GM12801 (cell line): ENCODE data around the gene WDR76.

ENCODE experiments used
- TF ChIP-seq, protein P1 (sequence below): IDR thresholded peaks from one replicate; pipeline ENCODE4 v1.5.1; 2011; ENCODE audit warnings: control low read depth; ENCODE audit not compliant: insufficient read length; ENCODE audit errors: extremely low read depth

Gene WDR76

GRCh38 chr15:43794269-43795037 is 32.3 kb upstream of the WDR76 start:
- TF ChIP-seq, protein P1, sequence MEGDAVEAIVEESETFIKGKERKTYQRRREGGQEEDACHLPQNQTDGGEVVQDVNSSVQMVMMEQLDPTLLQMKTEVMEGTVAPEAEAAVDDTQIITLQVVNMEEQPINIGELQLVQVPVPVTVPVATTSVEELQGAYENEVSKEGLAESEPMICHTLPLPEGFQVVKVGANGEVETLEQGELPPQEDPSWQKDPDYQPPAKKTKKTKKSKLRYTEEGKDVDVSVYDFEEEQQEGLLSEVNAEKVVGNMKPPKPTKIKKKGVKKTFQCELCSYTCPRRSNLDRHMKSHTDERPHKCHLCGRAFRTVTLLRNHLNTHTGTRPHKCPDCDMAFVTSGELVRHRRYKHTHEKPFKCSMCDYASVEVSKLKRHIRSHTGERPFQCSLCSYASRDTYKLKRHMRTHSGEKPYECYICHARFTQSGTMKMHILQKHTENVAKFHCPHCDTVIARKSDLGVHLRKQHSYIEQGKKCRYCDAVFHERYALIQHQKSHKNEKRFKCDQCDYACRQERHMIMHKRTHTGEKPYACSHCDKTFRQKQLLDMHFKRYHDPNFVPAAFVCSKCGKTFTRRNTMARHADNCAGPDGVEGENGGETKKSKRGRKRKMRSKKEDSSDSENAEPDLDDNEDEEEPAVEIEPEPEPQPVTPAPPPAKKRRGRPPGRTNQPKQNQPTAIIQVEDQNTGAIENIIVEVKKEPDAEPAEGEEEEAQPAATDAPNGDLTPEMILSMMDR, result no peak

DNA sequence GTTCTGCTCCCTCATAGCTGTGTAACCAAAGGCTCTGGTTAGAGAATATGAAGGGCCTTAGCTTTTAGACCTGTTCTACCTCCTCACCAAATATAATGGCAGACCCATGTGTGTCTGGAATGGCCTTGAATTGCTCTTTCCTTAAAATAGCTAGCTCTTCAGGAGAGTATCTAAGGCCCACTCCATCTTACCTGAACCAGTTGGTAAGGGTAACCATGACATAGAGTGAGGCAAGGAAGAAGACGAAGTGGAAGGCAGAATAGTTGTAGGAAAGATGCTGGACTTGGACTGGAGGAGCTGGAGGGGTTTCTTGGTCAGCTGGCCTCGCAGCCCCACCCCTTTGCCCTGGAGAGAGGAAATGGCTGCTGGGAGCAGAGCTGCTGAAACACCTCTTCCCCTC is 31.6 kb upstream of the WDR76 start:
- TF ChIP-seq, protein P1, result no peak

GRCh38 chr15:43795997-43796396 is 30.8 kb upstream of the WDR76 start:
- TF ChIP-seq, protein P1, result no peak

DNA sequence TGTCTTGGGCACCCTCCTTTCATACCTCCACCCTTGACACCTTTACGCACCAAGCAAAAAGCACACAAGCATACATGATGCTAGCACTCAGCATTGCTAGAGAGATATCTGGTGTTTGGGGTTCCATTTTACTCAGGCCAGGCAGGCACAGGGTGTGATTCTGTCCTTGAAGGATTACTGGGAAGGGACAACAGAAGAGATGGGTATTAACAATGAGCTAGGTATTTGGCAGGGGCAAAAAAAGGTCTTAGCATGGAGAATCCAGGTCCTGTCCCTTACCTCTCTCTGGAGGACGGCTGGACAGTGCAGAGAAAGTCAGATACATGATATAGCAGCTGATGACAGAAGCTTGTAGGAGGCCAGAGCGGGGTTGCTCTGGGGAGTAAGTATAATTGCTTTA is 30.2 kb upstream of the WDR76 start:
- TF ChIP-seq, protein P1, result no peak

DNA sequence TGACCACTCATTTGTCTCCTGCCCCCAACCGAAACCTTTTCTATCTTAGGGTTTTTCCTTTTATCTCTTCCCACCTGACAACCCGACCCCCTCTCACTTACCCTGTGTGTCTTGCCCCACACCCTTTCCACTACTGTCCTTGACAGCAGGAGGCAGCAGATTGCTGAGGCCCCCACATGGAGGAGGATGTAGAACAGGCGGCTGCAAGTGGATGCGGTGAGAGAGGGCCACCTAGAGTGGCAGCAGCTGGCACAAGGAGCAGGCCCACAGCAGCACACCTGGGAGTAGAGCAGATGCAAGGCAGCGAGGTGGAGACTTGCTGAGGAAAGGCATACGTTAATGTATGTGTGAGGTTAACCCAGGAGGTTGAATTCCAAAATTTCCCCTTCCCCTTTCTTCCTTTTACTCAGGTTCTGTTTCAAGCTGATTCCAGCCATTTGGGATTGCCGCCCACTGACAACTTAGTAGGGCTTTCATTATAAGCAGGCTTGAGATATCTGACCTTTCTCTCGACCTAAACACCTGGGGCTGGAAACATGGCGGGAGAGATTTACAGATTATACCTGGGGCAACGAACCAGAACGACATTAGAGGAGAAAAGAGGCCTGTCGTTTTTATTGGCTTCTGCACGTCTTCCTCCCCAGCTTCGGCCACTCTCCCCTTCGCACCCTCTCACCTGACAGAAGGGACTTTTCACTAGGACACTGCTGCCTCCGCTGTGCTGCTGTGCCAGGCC is 27.4 kb upstream of the WDR76 start:
- TF ChIP-seq, protein P1, result no peak

- TF ChIP-seq, protein P1, result no peak
These were observed 26.9 kb upstream of the WDR76 start, which contains the start of gene SERINC4 for GRCh38 chr15:43799945-43800285. Gene SERINC4, minus strand, starts transcription at chr15:43800220. Its CDS starts 234 bp downstream, at chr15:43799986.

DNA sequence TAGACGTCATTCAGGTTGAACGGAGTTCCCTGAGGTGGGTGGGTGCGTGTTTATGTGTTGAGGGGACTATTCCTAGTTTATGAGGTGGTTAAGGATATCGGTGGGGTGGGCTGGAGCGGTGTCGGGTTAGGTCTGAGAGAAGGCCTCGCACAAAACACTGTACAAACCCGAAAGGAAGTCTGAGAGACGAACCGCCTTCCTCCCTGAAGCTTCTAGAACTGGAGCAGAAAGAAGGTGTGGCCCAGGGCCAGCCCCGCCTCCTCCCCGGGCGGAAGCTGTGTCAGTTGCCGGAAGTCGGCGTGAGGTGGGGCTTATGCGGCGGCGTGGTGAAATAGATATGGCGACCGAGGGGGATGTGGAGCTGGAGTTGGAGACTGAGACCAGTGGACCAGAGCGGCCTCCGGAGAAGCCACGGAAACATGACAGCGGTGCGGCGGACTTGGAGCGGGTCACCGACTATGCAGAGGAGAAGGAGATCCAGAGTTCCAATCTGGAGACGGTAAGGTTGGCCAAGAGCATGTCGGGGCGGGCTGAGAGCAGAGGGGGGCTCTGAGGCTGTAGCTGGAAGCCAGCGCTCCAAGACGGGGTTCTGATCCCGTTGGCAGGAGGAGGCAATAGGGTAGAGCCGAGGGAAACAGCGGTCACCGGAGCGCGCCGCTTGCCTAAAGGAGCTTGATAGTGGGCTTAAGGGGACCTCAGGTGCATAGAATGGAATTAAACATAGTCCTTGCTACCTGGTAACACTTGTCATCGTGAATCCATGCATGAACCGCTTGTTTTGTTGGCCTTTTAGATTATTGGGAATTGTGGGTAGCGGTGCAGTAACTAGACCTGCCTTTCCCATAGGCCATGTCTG is 26.3 kb upstream of the WDR76 start, which contains the start of gene HYPK:
HYPK (plus strand) TSS at position 314 of the 856 bp plus-strand sequence; CDS start at position 338, 24 bp downstream.
- TF ChIP-seq, protein P1, result no peak
